Peyer's patch (tissue), 4 donors: ENCODE results near the gene SPATA31D1.

Experiments used
- POLR2A ChIP-seq, 2 donors: fragments of 450-650 bp; IDR thresholded peaks; one replicate each; pipeline ENCODE4 v1.5.1; 2017; ENCODE audit warnings: antibody characterized with exemption in 2 of 2, mild to moderate bottlenecking in 2 of 2, moderate library complexity in 2 of 2
- TF ChIP-seq, protein P1 (sequence below), 6 experiments: fragments of 450-650 bp in 4 of 6; fragments of 200-600 bp in 2 of 6; sonication (generic) in 1 of 6; IDR thresholded peaks; one replicate each; pipeline ENCODE4 v1.5.1; 2017 to 2019; ENCODE audit warnings: antibody characterized with exemption in 6 of 6, mild to moderate bottlenecking in 3 of 6, moderate library complexity in 1 of 6

DNA sequence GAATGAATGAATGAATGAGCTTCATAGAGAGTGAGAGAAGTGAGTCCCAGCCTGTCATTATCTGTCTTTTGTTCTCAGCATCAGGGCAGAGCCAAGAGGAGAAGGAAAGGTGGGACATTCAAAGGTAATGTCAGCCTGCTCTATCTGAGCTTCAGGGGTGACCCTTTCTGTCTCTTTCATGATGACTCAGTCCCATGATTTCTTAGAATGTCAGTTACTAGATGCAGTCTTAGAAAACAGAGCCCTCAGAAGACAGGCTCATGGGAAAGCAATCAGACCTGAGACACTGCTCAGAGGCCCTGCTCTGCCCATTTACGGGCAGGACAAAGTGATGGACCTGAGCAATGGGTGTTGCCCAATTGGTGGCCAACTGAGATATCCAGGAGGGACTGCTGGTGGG is 1.1 kb downstream of the SPATA31D1 start:
- TF ChIP-seq, protein P1, sequence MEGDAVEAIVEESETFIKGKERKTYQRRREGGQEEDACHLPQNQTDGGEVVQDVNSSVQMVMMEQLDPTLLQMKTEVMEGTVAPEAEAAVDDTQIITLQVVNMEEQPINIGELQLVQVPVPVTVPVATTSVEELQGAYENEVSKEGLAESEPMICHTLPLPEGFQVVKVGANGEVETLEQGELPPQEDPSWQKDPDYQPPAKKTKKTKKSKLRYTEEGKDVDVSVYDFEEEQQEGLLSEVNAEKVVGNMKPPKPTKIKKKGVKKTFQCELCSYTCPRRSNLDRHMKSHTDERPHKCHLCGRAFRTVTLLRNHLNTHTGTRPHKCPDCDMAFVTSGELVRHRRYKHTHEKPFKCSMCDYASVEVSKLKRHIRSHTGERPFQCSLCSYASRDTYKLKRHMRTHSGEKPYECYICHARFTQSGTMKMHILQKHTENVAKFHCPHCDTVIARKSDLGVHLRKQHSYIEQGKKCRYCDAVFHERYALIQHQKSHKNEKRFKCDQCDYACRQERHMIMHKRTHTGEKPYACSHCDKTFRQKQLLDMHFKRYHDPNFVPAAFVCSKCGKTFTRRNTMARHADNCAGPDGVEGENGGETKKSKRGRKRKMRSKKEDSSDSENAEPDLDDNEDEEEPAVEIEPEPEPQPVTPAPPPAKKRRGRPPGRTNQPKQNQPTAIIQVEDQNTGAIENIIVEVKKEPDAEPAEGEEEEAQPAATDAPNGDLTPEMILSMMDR (IDR thresholded peaks at IDR 0.05), result no peak
- TF ChIP-seq POLR2A (IDR thresholded peaks at IDR 0.05), result no peak
